Breast epithelium (tissue), 3 donors: ENCODE data around the gene ADARB2.

Experiments
- POLR2AphosphoS5 ChIP-seq, 3 donors: sonication (generic); formaldehyde crosslinking; IDR thresholded peaks; one replicate each; pipeline ENCODE4 v1.6.1; 2017; ENCODE audit warnings: antibody characterized with exemption in 3 of 3
- TF ChIP-seq, protein P1 (sequence below), 3 donors: fragments of 450-650 bp; IDR thresholded peaks; one replicate each; pipeline ENCODE4 v1.5.1; 2016 to 2017; ENCODE audit warnings: antibody characterized with exemption in 3 of 3, mild to moderate bottlenecking in 3 of 3, moderate library complexity in 3 of 3

DNA sequence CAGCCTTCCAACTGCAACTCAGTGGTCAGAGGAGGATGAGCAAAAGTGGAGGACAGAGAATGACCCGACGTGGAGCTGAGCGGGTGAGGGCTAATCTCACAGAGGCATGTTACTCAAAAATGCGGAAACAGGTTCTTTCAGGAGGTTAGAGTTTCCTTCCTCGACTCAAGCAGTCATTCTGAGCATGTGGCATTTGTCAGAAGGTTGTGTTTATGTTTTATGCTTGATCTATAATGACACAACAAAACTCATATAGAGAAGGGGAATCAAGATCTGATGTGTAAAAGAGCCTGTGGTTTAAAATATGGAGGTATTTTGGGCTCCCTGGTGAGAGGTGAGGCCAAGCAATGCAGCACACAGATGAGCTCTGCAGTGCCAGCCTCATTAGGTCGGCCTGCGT lies 311.4 kb downstream of the ADARB2 start:
- TF ChIP-seq, protein P1, sequence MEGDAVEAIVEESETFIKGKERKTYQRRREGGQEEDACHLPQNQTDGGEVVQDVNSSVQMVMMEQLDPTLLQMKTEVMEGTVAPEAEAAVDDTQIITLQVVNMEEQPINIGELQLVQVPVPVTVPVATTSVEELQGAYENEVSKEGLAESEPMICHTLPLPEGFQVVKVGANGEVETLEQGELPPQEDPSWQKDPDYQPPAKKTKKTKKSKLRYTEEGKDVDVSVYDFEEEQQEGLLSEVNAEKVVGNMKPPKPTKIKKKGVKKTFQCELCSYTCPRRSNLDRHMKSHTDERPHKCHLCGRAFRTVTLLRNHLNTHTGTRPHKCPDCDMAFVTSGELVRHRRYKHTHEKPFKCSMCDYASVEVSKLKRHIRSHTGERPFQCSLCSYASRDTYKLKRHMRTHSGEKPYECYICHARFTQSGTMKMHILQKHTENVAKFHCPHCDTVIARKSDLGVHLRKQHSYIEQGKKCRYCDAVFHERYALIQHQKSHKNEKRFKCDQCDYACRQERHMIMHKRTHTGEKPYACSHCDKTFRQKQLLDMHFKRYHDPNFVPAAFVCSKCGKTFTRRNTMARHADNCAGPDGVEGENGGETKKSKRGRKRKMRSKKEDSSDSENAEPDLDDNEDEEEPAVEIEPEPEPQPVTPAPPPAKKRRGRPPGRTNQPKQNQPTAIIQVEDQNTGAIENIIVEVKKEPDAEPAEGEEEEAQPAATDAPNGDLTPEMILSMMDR (IDR thresholded peaks at IDR 0.05), result no peak
- no peak for TF ChIP-seq POLR2AphosphoS5 (IDR thresholded peaks at IDR 0.05)
